Left ventricle myocardium inferior (tissue), 1 donor: Measurements from ENCODE around the gene ERVW-1. TPM values are rescaled to one million over a fixed set of nuclear protein-coding genes. Genes with fewer than 3 reads are reported as not detected.
"Not testable (repeated sequence)": the region's sequence is repeated elsewhere in the genome, so short reads cannot be mapped to it uniquely, and the experiment has no call there.

ENCODE experiments used
- DNase-seq: peaks from one replicate; pipeline ENCODE4 v3.0.0-alpha.2; 2020
- H3K27ac ChIP-seq: fragments of 200-600 bp; replicated peaks from 2 replicates; pipeline ENCODE4 v1.8.0; 2021
- H3K27me3 ChIP-seq: fragments of 200-600 bp; 2 replicates; pipeline ENCODE4 v1.8.0; 2021; ENCODE audit warnings: low read depth
- H3K36me3 ChIP-seq: fragments of 200-600 bp; 2 replicates; pipeline ENCODE4 v1.8.0; 2021
- H3K4me1 ChIP-seq: fragments of 200-600 bp; 2 replicates; pipeline ENCODE4 v1.8.0; 2021
- H3K4me3 ChIP-seq: fragments of 200-600 bp; 2 replicates; pipeline ENCODE4 v1.8.0; 2021; ENCODE audit warnings: mild to moderate bottlenecking, moderate library complexity
- H3K9me3 ChIP-seq: fragments of 200-600 bp; replicated peaks from 2 replicates; pipeline ENCODE4 v1.8.0; 2021
- intact Hi-C: fragments of 100-400 bp; cut with micrococcal nuclease; formaldehyde crosslinking; loops from one replicate; pipeline ENCODE4 v1.11.0; 2022
- total RNA-seq: library from RNA; stranded (reverse); fragmentation: NEBNext Ultra II Directional; extraction: Animal tissue kit (Norgen Biotek cat#: 25700); gene quantifications from one replicate; pipeline ENCODE4 v1.2.1, GENCODE V29; 2021
- TF ChIP-seq, protein P1 (sequence below): fragments of 200-600 bp; IDR thresholded peaks from 2 replicates; pipeline ENCODE4 v1.8.0; 2021; ENCODE audit warnings: antibody characterized with exemption, mild to moderate bottlenecking, borderline replicate concordance
- donor health status: DM: no; HTN: yes; CAD: no; lungs with severe emphysema.

The ERVW-1 gene
- total RNA-seq, 1 donor from 2014 or later = not detected

DNA sequence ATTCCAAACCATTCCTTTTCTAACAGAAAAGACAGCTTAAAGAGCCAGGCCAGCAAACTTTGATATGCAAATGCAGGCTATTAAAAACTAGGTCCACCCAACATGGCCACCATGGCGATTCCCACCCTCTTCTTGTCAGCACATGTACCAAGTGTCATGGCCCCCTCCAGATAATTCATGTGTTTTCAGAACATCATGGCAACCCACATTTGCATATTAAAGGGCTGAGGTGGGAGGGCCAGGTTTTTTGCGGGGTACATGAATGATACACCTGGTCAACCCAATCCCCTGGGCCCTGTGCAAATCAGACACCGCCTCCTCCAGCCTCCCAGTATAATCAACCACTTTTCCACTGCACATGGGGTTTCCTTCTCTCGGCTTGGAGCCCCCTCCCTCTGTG, 965 bp upstream of the ERVW-1 start:
- DNase-seq = no peak
- Histone ChIP-seq H3K4me3 (no peak overlapping the region), H3K36me3 (peaks cover 29% of the 10 kb centered on the region), H3K27ac (no peak overlapping the region), H3K4me1 (no peaks in the 10 kb centered on the region), H3K27me3 (no peaks in the 10 kb centered on the region), H3K9me3 (no peaks in the 10 kb centered on the region)
- intact Hi-C loops = no loop called here
- TF ChIP-seq, protein P1, sequence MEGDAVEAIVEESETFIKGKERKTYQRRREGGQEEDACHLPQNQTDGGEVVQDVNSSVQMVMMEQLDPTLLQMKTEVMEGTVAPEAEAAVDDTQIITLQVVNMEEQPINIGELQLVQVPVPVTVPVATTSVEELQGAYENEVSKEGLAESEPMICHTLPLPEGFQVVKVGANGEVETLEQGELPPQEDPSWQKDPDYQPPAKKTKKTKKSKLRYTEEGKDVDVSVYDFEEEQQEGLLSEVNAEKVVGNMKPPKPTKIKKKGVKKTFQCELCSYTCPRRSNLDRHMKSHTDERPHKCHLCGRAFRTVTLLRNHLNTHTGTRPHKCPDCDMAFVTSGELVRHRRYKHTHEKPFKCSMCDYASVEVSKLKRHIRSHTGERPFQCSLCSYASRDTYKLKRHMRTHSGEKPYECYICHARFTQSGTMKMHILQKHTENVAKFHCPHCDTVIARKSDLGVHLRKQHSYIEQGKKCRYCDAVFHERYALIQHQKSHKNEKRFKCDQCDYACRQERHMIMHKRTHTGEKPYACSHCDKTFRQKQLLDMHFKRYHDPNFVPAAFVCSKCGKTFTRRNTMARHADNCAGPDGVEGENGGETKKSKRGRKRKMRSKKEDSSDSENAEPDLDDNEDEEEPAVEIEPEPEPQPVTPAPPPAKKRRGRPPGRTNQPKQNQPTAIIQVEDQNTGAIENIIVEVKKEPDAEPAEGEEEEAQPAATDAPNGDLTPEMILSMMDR = no peak

DNA sequence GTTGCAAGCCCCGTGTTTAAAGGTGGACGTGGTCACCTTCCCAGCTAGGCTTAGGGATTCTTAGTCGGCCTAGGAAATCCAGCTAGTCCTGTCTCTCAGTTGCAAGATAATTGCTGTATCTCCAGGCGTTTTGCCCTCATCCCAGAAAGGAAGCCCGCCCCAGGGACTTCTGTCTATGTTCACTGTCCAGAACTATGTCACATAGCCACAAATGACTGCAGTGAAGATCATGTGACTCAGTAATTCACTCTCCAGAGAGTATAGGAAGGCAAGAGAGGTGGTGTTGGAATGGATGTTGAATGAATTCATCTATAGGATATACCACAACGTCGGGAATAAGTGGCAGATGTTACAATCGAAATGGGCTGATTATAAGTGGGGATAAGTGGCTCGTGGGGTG, 349 bp upstream of the ERVW-1 start:
- Histone ChIP-seq H3K27ac (no peak overlapping the region), H3K36me3 (peaks cover 29% of the 10 kb centered on the region), H3K4me1 (no peaks in the 10 kb centered on the region), H3K27me3 (no peaks in the 10 kb centered on the region), H3K9me3 (no peaks in the 10 kb centered on the region), H3K4me3 (no peak overlapping the region)
- no peak for DNase-seq
- intact Hi-C loops = no loop called here
- TF ChIP-seq, protein P1 = no peak

DNA sequence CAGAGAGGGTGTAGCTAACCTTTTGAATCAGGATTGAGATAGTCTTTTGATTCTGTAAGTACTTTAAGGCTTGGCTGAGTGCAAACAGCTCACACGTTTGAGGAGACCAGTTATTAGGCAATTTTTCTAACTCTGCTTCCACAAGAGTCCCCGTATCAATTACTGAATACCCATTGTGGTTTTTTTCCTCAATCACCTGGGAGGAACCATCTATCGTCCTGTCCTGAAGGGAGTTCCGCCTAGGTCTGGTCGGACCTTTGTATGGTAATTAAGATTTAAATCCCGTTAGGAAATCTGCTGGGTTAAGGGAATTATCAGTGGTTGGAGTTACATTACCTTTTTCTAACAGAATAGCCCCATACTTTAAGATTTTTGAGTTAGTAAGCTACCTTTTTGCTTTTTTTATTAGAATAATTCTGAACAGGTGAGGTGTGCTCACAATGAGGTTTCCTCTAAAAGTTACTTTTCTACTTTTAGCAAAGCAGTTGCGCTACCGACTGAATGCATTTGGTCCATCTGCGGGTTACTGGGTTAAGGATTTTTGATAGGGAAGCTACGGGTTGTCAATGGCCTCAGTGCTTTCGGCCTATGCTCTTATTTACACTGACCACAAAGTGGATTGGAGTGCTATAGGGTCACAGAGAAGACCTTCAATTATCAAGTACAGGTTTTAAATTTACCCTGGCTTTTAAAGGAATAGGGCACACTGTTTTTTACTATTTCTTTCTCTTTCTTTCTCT, 1.7 kb downstream of the ERVW-1 start:
- intact Hi-C loops, H3K27me3 ChIP-seq, H3K27ac ChIP-seq, H3K4me1 ChIP-seq, H3K4me3 ChIP-seq, H3K9me3 ChIP-seq, DNase-seq: not testable (repeated sequence)
- peaks cover 38% of the 10 kb centered on the region for H3K36me3 ChIP-seq

DNA sequence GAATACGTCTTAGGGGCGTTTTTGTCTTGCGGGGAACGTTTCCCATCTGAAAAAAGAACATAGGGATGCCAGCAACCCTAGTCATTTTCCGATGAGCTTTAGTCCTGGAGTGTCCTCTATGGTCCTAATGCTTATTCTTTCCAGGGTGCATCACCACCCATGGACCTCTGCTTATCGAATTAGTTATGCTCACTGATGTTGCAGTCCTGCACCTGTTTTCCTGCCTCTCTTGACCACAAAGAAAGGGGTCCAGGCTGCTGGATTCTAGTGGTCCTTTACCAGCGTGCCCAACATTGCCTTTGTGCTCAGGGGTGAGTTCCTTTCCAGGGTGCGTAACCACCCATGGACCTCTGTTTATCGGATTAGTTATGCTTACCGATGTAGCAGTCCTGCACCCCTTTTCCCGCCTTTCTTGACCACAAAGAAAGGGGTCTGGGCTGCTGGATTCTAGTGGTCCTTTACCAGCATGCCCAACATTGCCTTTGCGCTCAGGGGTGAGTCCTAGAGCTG, 2.4 kb downstream of the ERVW-1 start:
- H3K27ac ChIP-seq, H3K9me3 ChIP-seq, H3K4me3 ChIP-seq, H3K27me3 ChIP-seq, intact Hi-C loops, DNase-seq, H3K4me1 ChIP-seq: not testable (repeated sequence)
- H3K36me3 ChIP-seq = peaks cover 38% of the 10 kb centered on the region

DNA sequence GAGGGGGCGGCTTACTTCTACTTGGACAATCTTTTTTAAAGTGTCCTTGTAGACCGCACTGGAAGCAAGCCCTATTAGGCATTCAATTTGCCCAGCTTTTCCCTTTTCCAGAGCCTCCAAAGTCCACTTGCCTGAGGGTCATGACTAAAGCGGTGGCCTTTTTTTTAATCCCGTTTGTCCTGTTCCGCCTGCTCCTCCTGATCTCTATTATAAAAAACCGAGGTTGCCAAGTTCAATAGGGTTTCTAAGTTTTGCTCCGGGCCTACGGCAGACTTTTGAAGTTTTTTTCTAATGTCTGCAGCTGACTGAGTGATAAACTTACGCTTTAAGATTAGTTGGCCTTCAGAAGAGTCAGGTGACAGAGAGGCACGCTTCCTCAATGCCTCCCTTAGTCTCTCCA, 3.8 kb downstream of the ERVW-1 start:
- peaks cover 38% of the 10 kb centered on the region for H3K36me3 ChIP-seq
- DNase-seq, H3K27me3 ChIP-seq, H3K4me1 ChIP-seq, intact Hi-C loops, H3K27ac ChIP-seq, H3K9me3 ChIP-seq, H3K4me3 ChIP-seq: not testable (repeated sequence)

DNA sequence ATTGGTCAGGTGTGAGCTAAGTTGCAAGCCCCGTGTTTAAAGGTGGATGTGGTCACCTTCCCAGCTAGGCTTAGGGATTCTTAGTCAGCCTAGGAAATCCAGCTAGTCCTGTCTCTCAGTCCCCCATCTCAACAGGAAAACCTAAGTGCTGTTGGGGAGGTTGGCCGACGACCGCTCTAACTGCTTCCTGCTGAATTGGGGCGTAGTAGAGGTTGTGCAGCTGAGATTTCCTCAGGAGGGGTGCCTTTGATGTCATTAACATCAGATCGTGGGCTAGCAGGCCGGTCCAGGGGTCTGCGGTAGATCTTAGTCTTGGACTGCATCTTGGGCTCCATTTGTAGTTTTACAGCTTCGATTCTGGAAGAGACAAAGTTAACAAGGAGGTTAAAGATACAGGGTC, 9.2 kb downstream of the ERVW-1 start:
- DNase-seq, H3K4me3 ChIP-seq, H3K9me3 ChIP-seq, H3K27ac ChIP-seq, H3K4me1 ChIP-seq, H3K27me3 ChIP-seq, intact Hi-C loops: not testable (repeated sequence)
- peaks cover 50% of the 10 kb centered on the region for H3K36me3 ChIP-seq

DNA sequence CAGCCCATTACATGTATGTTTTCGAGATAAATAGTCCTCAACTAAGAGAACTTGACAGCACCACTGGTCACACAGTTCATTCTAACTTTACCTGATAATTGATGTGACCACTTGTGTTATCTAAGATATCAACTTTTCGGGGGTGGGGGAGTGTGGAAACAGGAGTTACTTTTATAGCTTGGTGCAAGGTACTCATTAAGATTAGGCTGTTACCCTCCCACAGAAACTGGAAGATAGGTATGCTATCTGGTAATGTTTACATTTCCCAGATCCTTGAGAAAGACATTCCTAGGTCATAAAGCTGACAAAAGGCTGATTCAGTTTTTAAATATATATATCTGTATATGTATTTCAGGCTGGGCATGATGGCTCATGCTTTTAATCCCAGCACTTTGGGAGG, 11.1 kb downstream of the ERVW-1 start:
- peaks cover 50% of the 10 kb centered on the region for H3K36me3 ChIP-seq
- intact Hi-C loops = no loop called here
- DNase-seq = no peak
- no peaks in the 10 kb centered on the region for H3K4me1 ChIP-seq
- no peaks in the 10 kb centered on the region for H3K27me3 ChIP-seq
- H3K27ac ChIP-seq = no peak overlapping the region
- no peaks in the 10 kb centered on the region for H3K9me3 ChIP-seq
- TF ChIP-seq, protein P1 = no peak
- no peak overlapping the region for H3K4me3 ChIP-seq
